Ishikawa (cell line): ENCODE results near the gene GALK1.

Experiments
- FOXM1 ChIP-seq: IDR thresholded peaks from 2 replicates; pipeline ENCODE4 v1.6.1; 2012; ENCODE audit warnings: low read depth, borderline replicate concordance
- NFIC ChIP-seq: IDR thresholded peaks from 2 replicates; pipeline ENCODE4 v1.6.1; 2012
- RAD21 ChIP-seq: IDR thresholded peaks from 2 replicates; pipeline ENCODE4 v1.6.1; 2012; ENCODE audit warnings: low read depth
- TAF1 ChIP-seq: IDR thresholded peaks from 2 replicates; pipeline ENCODE4 v1.6.1; 2012; ENCODE audit warnings: low read depth, mild to moderate bottlenecking

DNA sequence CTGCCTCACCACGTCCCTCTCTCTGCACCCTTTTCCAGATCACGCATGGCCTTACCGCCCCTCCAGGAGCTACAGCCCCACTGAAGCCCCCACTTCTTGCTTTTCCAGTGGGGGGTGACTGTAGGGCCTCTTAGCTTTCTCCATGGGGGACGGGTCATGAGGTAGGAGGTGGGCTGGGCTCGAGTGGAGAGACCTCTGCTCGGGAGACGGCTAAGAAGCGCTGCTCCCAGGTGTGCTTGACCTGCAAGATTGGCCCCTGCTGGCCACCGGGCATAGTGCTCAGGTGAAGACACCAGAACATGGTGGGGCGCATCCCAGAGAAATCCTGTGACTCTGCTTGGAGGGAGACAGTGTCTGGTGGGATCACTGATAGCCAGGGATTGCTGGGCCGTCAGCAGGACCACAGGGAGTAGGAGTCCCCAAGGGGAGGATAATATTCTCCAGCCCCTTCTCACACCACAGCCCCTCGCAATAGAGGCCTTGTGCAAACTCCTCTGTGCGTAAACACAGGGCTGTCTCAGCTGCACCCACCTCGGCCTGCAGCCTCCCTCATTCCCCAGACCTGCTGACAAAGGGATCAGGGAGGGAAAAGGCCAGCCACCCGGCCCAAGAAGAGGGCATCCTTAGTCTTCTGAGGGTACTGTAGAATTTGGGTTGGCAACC is 8.9 kb upstream of the GALK1 start:
- no peak for TF ChIP-seq TAF1
- TF ChIP-seq NFIC = no peak
- TF ChIP-seq FOXM1 = no peak
- TF ChIP-seq RAD21 = no peak
